Astrocyte (in vitro differentiated cells and primary cell): ENCODE data around the gene MYBL2. TPM values are rescaled to one million over a fixed set of nuclear protein-coding genes. Genes with fewer than 3 reads are reported as not detected.

Experiments used
- DNase-seq: peaks from one replicate; pipeline ENCODE4 v3.0.0-alpha.2; 2010; ENCODE audit warnings: low read depth
- FAIRE-seq: peaks from 2 replicates; lab custom pipeline; 2011; peaks lifted over from hg19 to GRCh38; lab: Jason Lieb, UNC
- H2AFZ ChIP-seq: 2 replicates; pipeline ENCODE4 v1.6.0; 2012; ENCODE audit warnings: low read depth, low read length, inconsistent platforms
- H3K27ac ChIP-seq: 2 replicates; pipeline ENCODE4 v1.5.1; 2011; ENCODE audit warnings: low read depth, low read length, inconsistent platforms
- H3K27me3 ChIP-seq: 2 replicates; pipeline ENCODE4 v1.6.0; 2011; ENCODE audit warnings: low read length, inconsistent platforms; ENCODE audit not compliant: insufficient read depth
- H3K36me3 ChIP-seq: 2 replicates; pipeline ENCODE4 v1.5.1; 2011; ENCODE audit warnings: low read length, inconsistent platforms; ENCODE audit not compliant: insufficient read depth
- H3K4me1 ChIP-seq: 2 replicates; pipeline ENCODE4 v1.5.1; 2011; ENCODE audit warnings: low read length, inconsistent platforms; ENCODE audit not compliant: insufficient read depth
- H3K4me2 ChIP-seq: 2 replicates; pipeline ENCODE4 v1.6.0; 2012; ENCODE audit warnings: low read length, inconsistent platforms
- H3K4me3 ChIP-seq: 2 replicates; pipeline ENCODE4 v1.5.1; 2011; ENCODE audit warnings: low read depth, mild to moderate bottlenecking, low read length, inconsistent platforms; ENCODE audit not compliant: insufficient read depth
- H3K79me2 ChIP-seq: 2 replicates; pipeline ENCODE4 v1.6.0; 2012; ENCODE audit warnings: mild to moderate bottlenecking, low read length, inconsistent platforms; ENCODE audit not compliant: insufficient read depth
- H3K9ac ChIP-seq: 2 replicates; pipeline ENCODE4 v1.6.0; 2012; ENCODE audit warnings: mild to moderate bottlenecking, low read length, inconsistent platforms
- H3K9me3 ChIP-seq: 2 replicates; pipeline ENCODE4 v1.5.1; 2012; ENCODE audit warnings: low read depth, mild to moderate bottlenecking, low read length, inconsistent platforms; ENCODE audit not compliant: insufficient read depth
- H4K20me1 ChIP-seq: 2 replicates; pipeline ENCODE4 v1.6.0; 2012; ENCODE audit warnings: low read length, inconsistent platforms; ENCODE audit not compliant: insufficient read depth
- H3K27ac Mint-ChIP-seq: one replicate; pipeline ENCODE4 v1.8.0; 2021; ENCODE audit warnings: mild to moderate bottlenecking, mixed read lengths; ENCODE audit not compliant: unreplicated experiment
- H3K27me3 Mint-ChIP-seq: one replicate; pipeline ENCODE4 v1.8.0; 2021; ENCODE audit warnings: low read depth, mixed read lengths; ENCODE audit not compliant: unreplicated experiment
- H3K36me3 Mint-ChIP-seq: one replicate; pipeline ENCODE4 v1.8.0; 2021; ENCODE audit warnings: low read depth, mixed read lengths; ENCODE audit not compliant: unreplicated experiment
- H3K4me1 Mint-ChIP-seq: one replicate; pipeline ENCODE4 v1.8.0; 2021; ENCODE audit warnings: low read depth, mixed read lengths; ENCODE audit not compliant: unreplicated experiment
- H3K4me3 Mint-ChIP-seq: one replicate; pipeline ENCODE4 v1.8.0; 2021; ENCODE audit warnings: mild to moderate bottlenecking, moderate library complexity, mixed read lengths; ENCODE audit not compliant: unreplicated experiment
- H3K9me3 Mint-ChIP-seq: one replicate; pipeline ENCODE4 v1.8.0; 2021; ENCODE audit warnings: mild to moderate bottlenecking, mixed read lengths; ENCODE audit not compliant: unreplicated experiment
- CTCF ChIP-seq: IDR thresholded peaks from 2 replicates; pipeline ENCODE4 v1.5.1; 2011; ENCODE audit warnings: low read depth, mild to moderate bottlenecking, inconsistent platforms, low read length, moderate library complexity; ENCODE audit not compliant: insufficient read depth
- EZH2 ChIP-seq: IDR thresholded peaks from 2 replicates; pipeline ENCODE4 v1.6.1; 2012; ENCODE audit warnings: mild to moderate bottlenecking, low read length, inconsistent platforms; ENCODE audit not compliant: insufficient read depth
- total RNA-seq: library from RNA; stranded (reverse); gene quantifications from 2 replicates; pipeline ENCODE4 v1.2.1, GENCODE V29; 2021

MYBL2 gene
- total RNA-seq, 1 donor from 2014 or later = 6.2 TPM

- Histone ChIP-seq H2AFZ (no peak overlapping the region), H3K4me1 (no peaks in the 10 kb centered on the region), H3K36me3 (no peaks in the 10 kb centered on the region), H3K9me3 (no peaks in the 10 kb centered on the region), H4K20me1 (no peaks in the 10 kb centered on the region), H3K4me2 (no peak overlapping the region), H3K9ac (no peak overlapping the region), H3K4me3 (no peak overlapping the region), H3K79me2 (no peaks in the 10 kb centered on the region), H3K27me3 (no peaks in the 10 kb centered on the region), H3K27ac (no peak overlapping the region)
- Mint-ChIP-seq H3K4me3 (no peak overlapping the region), H3K9me3 (peaks cover 2% of the 10 kb centered on the region), H3K36me3 (no peaks in the 10 kb centered on the region), H3K4me1 (no peaks in the 10 kb centered on the region), H3K27ac (no peak overlapping the region), H3K27me3 (peaks cover 5% of the 10 kb centered on the region)
- FAIRE-seq = no peak
- TF ChIP-seq CTCF = no peak
- TF ChIP-seq EZH2 = no peak
- DNase-seq = no peak
Measured at GRCh38 chr20:43715044-43715443, 48.1 kb downstream of the MYBL2 start.

GRCh38 chr20:43715511-43715910 is 48.6 kb downstream of the MYBL2 start:
- H3K4me3 ChIP-seq = no peak overlapping the region
- H3K9ac ChIP-seq = no peak overlapping the region
- no peaks in the 10 kb centered on the region for H3K9me3 ChIP-seq
- H4K20me1 ChIP-seq = no peaks in the 10 kb centered on the region
- FAIRE-seq = no peak
- Mint-ChIP-seq H3K27ac (no peak overlapping the region), H3K27me3 (peaks cover 9% of the 10 kb centered on the region), H3K4me1 (no peaks in the 10 kb centered on the region), H3K9me3 (peaks cover 7% of the 10 kb centered on the region), H3K36me3 (no peaks in the 10 kb centered on the region), H3K4me3 (no peak overlapping the region)
- no peaks in the 10 kb centered on the region for H3K79me2 ChIP-seq
- no peak overlapping the region for H3K27ac ChIP-seq
- H3K27me3 ChIP-seq = no peaks in the 10 kb centered on the region
- TF ChIP-seq CTCF = no peak
- no peak for TF ChIP-seq EZH2
- H3K36me3 ChIP-seq = no peaks in the 10 kb centered on the region
- no peak overlapping the region for H3K4me2 ChIP-seq
- no peak for DNase-seq
- no peak overlapping the region for H2AFZ ChIP-seq
- no peaks in the 10 kb centered on the region for H3K4me1 ChIP-seq

GRCh38 chr20:43716123-43716522 is 49.2 kb downstream of the MYBL2 start:
- no peak overlapping the region for H3K4me3 Mint-ChIP-seq
- no peak overlapping the region for H3K27ac ChIP-seq
- H3K9ac ChIP-seq = no peak overlapping the region
- no peaks in the 10 kb centered on the region for H3K4me1 ChIP-seq
- no peak overlapping the region for H3K4me2 ChIP-seq
- no peaks in the 10 kb centered on the region for H3K9me3 ChIP-seq
- H3K79me2 ChIP-seq = no peaks in the 10 kb centered on the region
- DNase-seq (no peak), FAIRE-seq (no peak)
- H3K9me3 Mint-ChIP-seq = peaks cover 7% of the 10 kb centered on the region
- H3K27me3 ChIP-seq = no peaks in the 10 kb centered on the region
- no peaks in the 10 kb centered on the region for H3K36me3 Mint-ChIP-seq
- no peaks in the 10 kb centered on the region for H4K20me1 ChIP-seq
- no peak overlapping the region for H3K27ac Mint-ChIP-seq
- no peak for TF ChIP-seq EZH2
- TF ChIP-seq CTCF = no peak
- peaks cover 13% of the 10 kb centered on the region for H3K27me3 Mint-ChIP-seq
- H3K4me1 Mint-ChIP-seq = no peaks in the 10 kb centered on the region
- no peak overlapping the region for H3K4me3 ChIP-seq
- H2AFZ ChIP-seq = no peak overlapping the region
- H3K36me3 ChIP-seq = no peaks in the 10 kb centered on the region
